NCI-H1092 (cell line): ENCODE data around the gene KRT6B.

Experiments used
- DNase-seq: peaks from one replicate; lab custom pipeline; 2025; lab: John Stamatoyannopoulos, UW

KRT6B gene

DNA sequence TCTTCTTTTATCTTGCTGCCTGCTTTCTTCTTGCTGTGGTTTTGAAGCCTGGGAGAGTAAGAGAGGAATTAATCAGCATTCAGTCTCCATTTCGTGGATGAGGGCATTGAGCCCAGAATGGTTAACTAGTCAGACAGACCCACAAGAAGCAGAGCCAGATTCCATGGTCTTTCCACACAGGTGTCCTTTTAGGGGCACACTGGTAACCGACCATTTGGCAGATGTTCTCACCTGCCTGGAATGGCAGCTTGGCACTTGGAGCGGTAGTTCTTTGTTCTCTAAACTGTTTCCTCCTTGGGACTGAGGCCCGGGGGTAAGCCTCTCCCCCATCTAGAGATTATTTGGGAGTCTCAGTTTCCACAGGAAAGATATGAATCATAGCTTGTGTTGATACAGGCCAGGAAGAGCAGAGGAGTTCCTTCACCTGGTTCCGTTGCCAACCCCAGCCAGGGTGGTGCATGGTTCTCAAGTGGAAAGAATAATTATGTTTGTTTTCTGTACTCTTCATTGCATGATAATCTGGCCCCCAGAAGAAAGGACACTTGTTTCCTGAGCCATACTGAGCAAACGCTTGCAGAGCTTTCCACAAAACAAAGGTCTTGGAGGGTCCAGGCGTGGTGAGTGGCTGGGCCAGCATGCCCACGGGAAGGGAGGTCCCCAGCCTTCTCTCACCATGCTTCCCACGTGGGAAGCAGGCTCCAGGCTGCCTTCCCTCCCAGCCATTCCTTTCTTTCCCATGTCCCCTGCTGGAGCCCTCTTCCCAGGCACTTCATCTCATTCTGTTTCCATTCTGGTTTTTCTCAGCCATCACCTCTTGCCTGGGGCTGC is 15.7 kb downstream of the KRT6B start:
- DNase-seq: no peak

DNA sequence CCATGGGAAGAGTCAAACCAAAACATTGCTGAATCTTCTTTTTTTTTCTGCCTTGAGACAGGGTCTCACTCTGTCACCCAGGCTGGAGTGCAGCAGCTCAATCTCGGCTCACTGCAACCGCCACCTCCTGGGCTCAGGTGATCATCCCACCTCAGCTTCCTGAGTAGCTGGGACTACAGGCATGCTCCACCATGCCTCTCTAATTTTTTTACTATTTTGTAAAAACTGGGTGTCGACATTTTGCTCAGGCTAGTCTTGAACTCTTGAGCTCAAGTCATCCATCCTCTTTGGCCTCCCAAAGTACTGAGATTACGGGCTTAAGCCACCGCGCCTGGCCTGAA is 16.3 kb downstream of the KRT6B start:
- no peak for DNase-seq

DNA sequence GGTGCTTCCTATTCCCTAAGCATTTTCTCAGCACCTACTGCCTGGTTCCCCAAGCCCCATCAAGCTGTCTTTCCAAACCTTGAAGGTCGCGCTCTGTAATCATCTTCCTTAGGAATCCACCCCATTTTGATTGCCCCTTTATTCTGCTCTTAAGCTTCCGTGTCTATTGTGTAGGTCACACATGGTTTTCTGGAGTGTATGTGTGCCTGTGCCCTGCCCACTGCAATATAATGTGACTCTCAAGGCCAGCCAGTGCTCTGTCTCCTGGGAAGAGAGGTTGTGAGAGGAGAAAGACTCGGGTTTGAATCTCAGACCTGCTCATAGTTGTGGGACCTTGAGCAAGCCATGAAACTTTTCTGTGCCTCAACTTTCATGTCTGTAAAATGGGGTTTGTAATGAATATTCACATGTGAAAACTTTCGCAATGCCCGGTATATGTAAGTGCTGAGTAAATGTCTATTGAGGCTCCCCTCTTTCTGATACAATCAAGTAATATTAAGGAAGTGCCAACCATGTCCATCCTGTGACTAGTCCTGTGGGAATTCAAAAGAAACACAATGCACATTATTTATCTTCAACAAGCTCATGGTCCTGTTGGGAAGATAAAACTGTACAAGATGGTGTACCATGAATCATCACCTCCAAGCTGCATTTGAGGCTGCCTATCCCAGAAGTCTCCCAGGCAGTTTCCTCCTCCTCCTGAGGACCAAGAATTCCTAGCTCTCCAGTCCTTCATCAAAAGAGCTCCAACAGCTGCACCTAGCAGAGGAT is 17.0 kb downstream of the KRT6B start:
- no peak for DNase-seq

DNA sequence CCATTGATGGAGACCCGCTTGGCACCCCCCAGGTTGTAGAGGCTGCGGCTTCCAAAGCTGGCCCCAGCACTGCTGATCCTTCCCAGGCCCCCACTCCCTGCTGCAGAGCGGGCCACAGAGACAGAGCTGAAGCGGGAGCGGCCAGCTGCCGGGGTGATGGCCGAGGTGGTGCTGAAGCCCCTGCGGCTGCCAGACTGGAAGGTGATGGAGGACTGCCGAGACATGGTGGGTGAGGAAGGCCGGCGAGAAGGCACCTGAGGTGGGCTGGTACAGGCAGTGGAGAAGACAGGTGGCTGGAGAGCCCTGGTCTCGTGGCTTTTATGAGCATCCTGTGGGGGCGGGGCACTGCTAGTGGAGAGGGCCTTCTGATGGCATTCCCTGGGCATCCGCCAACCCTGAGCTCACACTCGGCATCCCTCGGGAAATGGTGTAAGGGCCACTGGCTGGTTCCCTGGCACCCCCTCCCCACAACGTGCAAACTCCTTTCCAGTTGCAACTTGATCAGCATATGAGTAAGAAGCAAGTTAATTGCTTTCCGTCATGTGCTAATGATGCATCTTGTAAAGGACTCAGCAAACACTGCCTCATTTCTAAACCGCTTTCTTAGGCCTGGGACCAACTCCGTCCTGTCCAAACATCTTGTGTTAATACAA is 17.7 kb downstream of the KRT6B start, which contains the start of gene KRT75:
KRT75 (minus strand) TSS at position 291 of the 653 bp plus-strand sequence; CDS start at position 224, 67 bp downstream.
- DNase-seq: no peak

DNA sequence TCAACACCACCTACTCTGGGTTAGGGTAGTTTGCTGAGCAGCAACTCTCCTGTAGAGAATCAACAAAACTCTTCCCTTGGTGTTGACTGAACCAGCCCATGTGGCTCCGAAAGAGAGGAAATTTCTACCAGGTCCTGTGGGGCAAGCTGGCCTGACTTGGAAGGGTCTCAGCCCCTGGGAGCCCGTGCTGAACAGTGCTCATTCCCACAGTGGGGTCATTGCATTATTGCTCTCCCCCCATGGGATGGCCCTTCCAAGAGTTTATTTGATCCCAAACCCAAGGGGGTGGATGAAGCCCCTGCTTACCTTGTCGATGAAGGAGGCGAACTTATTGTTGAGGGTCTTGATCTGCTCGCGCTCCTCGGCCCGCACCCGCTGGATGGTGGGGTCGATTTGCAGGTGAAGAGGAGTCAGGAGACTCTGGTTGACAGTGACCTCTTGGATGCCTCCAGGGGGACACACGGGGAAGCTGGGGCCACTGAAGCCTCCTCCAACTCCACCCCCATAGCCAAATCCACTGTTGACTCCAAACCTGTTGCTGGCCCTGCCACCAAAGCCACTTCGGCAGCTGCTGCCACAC is 18.4 kb downstream of the KRT6B start:
- DNase-seq: no peak

DNA sequence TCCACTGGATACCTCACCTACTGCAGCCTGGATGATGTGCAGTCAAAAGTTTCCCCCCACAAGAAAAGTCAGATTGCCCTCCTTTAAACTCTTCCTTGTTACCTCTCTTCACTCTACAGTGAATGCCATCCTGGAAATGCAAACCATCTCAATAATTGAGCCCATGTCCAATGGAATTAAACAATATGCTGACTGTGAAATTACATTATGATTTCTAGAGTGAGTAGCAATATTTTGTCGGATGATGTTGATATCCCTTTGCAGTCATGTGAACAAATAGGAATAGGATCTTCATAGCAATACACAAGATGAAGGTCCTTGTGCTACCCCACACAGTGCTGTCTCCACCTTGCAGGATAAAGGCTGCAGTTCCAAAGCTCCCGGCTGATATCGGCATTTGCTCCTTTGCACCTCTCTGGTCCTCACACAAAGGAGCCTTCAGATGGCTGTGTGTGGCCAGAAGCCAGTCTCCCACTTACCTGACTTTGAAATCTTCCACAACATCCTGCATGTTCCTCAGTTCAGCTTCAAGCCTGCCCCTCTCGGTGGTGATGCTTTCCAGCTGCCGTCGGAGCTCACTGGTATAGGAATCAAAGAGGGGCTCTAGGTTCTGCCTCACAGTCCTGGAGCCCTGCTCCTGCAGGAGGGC is 19.3 kb downstream of the KRT6B start:
- DNase-seq: no peak

DNA sequence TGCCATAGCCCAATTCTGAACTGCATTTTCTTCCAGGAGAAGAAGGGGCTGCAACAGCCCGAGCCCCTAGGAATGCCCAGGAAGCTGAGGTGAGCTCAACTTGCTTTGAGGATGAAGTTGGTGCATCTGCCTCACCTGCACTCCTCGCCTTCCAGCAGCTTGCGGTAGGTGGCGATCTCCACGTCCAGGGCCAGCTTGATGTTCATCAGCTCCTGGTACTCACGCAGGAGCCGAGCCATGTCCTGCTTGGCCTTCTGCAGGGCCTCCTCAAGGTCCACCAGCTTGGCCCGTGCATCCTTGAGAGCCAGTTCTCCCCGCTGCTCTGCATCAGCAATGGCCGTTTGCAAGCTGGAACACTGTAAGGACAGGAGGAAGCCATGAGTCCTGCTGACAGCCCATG is 23.8 kb downstream of the KRT6B start:
- no peak for DNase-seq

DNA sequence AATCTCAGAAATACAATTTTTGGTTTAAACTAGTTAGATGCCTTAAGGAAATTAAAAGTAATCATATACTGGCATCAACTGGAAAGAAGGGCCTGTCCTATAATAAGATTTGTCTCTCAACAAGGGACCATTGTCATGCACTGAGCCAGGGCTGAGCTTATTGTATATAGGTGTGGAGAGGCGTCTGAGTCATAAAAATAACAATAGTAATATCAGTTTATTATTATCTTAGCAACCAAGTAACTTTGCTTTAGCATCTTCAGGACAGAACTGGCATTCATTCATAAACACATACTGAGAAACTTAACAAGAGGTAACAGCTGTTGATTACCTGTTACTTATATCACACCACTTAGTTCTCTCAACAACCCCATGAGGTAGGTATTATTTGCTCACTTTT is 24.9 kb downstream of the KRT6B start:
- DNase-seq: no peak

DNA sequence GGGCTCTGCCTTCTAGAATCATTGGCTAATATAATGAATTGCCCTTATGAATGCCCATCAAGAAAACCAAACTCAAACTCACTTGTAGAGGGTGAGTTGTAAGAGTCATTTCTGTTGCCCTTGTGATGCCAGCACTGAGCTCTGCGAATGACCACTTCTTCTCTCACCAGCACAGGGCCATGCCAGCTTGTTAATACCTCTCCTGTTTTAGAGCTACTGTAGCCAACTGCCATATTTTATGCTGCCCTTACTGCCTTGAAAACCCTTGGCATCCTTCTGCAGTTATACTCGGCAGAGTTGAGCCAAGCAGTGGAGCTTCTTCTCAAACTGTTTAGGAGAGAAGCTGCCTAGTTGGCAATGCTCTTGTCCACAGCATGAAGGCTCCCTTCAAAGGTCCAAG is 25.9 kb downstream of the KRT6B start:
- DNase-seq: no peak

DNA sequence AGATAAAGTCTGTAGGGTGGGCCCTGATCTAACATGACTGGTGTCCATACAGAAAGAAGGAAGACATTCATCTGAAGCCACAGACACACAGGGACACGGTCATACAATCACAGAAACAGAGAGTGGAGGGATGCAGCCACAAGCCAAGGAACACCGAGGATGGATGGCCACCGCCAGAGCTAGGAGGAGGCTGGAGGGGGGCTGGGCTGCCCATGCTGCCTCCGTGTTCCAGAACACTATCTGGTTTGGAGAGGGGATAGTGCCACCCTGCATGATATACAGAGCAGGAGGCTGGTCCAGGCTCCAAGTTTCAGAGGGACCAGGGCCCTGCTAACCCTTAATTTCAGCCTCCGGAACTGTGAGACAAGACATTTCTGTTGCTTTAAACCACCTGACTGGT is 26.5 kb downstream of the KRT6B start:
- DNase-seq: no peak

DNA sequence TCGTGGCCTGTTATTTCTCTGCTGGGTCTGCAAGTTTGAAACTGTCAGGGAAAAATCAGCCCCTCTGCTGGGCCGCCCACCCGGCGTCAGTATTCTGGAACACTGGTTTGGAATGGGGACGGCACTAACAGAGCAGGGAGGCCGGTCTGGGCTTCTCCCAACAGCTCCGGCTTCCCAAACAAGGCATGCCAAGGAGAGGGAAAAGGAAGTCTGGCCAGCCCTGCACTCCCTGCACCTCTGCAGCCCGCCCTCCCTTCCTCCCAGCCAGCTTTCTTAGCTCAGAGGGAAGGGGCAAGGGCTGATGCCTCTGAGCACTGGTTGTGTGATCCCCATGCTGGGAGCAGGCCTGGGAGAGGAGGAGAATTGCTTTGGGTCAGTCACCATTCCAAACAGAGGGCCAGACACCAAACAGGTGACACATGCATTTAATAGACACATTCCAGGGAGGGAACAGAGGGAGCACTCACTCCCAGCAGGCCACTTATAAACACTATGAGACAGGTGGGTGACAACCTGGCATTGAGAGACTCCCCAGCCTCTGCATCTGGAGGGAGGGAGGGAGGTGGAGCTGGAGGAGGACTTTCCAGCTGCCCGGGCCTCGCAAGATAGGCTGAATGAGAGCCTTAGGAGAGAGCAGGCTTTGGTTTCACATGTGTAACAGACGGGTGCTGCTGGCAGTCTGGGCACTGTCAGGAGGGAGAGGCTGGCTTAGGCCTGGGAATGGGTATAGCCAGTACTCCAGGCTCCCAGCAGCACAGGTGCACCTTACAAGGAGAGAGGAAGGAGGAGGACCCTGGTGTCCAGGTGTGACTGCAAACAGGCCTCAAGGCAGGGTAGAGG is 28.1 kb downstream of the KRT6B start:
- no peak for DNase-seq

DNA sequence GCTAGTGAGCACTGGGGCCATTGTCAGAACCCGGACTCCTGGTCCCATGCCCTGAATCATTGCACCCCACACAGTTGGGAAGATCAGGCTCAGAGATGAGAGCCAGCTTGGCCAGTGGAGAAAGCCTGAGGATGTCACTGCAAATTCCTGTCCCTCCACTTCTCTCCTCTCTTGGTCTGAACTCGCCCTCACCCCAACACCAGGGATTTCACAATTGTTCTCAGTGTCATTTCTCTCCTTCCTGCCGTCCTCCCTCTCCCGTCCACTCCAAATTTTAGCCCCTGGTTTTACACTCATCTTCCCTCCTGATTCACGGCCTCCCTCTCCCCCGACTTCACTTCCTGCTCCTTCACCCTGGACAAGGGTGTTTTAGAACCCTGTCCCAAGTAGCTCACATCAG is 28.9 kb downstream of the KRT6B start:
- no peak for DNase-seq

DNA sequence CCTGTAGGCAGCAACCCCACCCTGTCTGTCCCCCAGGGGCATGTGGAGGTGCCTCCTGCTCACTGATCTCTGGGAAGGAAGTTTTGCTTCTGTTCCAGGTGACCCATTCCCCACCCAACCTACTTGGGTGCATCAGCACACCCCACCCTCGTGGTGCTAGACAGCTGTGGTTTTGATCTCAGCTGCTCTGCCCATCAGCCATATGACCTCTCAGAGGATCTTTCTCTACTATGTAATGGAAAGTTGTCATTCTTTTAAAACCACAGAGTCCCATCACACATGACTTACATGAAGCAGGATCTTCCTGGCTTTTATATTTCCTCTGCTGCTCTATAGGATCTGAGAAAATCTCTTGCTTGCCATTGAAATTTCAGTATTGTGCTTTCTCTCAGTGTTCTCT is 32.3 kb downstream of the KRT6B start:
- no peak for DNase-seq

DNA sequence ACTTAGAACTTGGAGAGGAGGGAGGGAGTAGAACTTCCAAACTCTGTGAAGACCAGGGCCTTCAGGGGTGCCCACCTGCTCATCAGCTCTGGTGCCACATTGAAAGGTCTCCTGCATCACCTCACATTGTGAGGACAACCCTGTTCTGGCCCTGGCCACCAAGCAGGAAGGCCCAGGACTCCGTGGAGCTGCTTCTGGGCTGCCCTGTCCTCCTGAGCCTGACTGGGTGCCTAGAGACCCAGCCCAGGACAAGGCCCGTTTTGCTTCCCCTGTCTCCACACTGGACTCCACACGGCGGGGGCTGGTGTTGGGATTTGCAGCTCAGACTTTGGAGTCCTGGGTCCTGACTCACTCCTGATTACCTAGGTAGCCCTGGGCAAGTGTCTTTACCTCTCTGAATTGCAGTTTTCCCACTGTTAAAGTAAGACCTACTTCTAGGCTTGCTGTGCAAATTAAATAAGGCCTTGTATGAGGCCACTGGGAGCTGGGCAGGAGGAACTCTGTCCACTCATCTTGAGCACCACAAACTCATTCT is 33.3 kb downstream of the KRT6B start:
- DNase-seq: no peak

DNA sequence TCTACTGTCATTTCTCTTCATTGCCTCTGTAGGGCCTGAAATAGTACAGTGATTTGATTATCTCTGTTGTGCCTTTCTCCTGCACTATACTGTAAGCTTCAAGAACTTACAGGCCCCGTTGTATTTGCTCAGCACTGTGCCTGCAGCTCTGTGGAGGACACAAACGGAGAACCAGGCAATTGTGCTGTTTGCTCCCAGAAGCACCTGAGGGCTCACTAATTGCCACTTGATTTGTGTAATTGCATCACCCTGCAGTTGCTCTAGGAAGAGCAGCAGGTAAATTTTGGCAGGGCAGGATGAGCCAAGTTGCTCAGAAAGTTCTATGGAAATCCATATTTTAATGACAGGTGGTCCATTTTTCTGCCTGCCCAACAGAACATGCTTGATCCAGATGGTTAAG is 34.2 kb downstream of the KRT6B start:
- no peak for DNase-seq

DNA sequence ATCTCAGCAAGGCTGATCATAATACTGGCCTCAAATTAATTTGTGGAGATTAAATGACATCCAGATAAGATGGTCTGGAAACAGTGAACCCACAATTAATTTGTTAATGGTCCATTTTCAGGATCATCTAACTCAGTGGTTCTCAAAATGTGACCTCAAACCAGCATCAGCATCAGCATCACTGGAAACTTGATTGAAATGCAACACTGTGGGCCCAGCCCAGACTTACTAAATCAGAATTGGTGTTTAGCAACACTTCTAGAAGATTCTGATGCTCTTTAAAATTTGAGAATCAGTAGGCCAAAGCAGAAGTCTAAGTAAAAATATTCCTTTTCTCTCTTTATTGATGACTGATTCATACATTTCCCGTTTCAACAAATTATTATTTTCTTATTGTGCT is 35.2 kb downstream of the KRT6B start:
- no peak for DNase-seq

DNA sequence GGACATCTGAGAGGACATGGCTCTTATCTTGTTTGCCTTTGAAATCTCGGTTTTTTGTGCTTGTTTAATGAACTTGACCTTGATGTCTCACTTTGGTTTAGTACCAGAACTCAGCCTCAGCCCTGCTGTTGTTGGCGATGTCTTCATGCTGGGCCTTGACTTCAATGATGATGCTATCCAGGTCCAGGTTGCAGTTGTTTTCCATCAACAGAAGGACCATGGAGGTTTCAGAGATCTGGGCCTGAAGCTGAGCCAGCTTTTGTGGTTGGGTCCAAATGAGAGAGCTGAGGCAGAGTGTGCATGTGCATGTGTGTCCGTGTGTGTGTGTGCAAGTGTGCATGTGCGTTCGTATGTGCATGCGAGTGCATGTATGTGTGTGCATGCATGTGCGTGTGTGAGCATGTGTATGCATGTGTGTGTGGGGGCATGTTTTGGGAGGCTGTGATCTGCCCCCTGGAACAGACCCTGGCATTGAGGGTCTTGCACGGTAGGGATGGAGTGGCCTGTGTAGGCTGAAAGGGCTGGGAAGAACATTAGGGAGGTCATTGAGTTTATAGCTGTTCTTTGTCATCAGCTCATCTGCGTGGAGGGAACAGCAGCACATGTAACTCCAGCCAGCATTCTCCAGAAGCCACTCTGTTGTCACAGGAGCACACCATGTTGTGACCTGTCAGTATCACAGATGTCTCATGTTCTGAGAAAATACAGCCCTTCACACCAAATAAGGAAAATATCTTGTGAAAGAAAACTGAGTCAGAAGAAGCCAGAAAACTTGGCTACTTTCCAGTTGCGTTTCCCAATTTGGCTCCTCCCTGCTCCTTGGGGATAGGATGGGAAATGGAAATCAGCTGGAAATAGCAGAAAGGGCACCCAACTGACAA is 35.8 kb downstream of the KRT6B start:
- DNase-seq: no peak

DNA sequence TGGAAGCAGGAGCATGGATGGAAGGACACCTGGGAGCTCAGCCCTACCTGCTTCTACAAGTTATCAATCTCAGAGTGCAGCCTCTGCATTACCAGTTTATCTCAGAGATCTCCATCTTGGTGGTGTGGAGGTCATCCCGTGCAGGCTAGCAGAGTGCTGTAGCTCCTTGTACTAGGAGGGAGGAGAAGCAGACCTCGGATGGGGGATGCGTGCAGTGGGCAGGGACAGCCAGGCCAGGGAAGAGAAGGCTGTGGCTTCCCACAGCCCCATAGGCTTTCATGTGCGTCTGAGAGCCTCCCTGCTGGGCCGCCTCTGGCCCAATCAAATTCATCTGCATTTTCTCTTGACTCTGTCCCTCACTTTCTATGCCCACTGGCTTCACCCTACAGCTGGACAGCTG is 37.0 kb downstream of the KRT6B start:
- DNase-seq: no peak

DNA sequence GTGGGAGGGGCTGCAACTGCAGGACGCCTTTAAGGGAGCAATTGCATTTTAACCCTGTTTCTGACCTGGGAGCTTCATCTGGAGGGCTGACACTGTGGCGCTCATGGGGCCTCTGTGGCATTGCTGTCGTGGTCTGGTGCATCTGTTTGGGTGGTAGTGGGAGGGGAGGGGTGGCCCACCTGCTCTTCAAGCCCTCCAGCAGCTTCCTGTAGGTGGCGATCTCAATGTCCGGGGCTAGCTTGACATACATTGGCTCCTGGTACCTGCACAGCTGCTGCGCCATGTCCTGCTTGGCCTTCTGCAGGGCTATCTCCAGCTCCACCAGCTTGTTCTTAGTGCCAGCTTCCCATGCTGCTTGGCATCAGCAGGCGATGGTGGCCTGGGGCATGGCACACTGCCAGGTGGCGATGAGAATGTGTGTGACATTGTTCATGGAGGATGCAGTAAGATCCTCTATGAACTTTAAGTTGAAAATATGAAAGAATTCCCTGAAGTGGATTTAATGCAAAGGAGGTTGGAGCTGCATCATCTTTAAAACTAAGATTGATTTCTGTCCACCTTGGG is 38.1 kb downstream of the KRT6B start:
- no peak for DNase-seq

DNA sequence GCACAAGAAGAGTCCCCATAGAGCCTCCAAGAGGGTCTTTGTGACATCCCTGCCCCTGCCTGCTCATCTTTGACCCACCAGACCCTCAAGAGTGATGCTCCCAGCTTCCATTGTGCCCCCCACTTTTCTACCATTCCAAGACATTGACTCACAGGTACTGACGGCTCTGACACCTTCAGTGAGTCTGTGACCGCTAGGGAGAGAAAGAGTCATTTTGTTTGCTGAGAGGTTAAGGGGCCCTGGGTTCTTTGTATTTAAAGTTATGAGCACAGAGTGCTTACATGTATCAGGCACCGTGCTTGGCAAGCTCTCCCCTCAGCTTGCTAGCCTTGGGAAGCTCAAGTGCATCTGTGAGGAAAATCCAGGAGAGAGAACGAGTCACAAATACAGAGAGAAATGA is 38.7 kb downstream of the KRT6B start:
- DNase-seq: no peak
